ENCODE measurements around the gene KIF1C. TPM values are rescaled to one million over a fixed set of nuclear protein-coding genes. Genes with fewer than 3 reads are reported as not detected.

KIF1C gene
- total and polyA plus RNA-seq, 8 donors: 48.9 to 239 (median 68.5) TPM

DNA sequence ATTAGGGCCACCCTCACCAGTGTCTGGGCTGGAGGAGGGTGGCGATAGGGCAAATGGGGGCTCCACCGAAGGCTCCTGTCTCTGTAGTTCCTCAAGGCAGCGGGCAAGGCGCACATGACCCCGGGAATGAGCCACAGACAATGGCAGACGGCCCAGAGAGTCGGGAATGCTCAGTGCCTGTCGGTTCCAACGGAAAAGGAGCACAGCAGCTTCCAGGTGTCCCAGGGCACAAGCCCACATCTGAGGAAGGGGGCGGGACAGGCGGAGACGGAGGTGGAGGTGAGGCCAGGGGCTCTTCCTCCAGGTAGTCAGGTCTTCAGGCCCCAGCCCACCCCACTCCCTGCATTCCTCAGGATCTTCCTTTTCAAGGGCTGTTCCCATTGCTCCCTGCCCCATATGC, 25.0 kb upstream of the KIF1C start:
- H3K27ac ChIP-seq: peak overlapping the region in 1 of 2 donors; percentile 2
- peaks cover 0 to 91% of the 10 kb centered on the region in 2 donors for H3K36me3 ChIP-seq
- H3K27me3 ChIP-seq: no peaks in the 10 kb centered on the region
- no peak for ATAC-seq
- TF ChIP-seq, protein P1, sequence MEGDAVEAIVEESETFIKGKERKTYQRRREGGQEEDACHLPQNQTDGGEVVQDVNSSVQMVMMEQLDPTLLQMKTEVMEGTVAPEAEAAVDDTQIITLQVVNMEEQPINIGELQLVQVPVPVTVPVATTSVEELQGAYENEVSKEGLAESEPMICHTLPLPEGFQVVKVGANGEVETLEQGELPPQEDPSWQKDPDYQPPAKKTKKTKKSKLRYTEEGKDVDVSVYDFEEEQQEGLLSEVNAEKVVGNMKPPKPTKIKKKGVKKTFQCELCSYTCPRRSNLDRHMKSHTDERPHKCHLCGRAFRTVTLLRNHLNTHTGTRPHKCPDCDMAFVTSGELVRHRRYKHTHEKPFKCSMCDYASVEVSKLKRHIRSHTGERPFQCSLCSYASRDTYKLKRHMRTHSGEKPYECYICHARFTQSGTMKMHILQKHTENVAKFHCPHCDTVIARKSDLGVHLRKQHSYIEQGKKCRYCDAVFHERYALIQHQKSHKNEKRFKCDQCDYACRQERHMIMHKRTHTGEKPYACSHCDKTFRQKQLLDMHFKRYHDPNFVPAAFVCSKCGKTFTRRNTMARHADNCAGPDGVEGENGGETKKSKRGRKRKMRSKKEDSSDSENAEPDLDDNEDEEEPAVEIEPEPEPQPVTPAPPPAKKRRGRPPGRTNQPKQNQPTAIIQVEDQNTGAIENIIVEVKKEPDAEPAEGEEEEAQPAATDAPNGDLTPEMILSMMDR (IDR thresholded peaks at IDR 0.05): no peak
- H3K9me3 ChIP-seq: no peaks in the 10 kb centered on the region
- no peak for DNase-seq
- no peak overlapping the region for H3K4me3 ChIP-seq
- intact Hi-C loops (cut with DNase I): loop anchor here in 1 of 2 donors (10.0 kb wide), 1 partner anchor 68 kb away; the partner anchor contains the start of gene CHRNE
- H3K4me1 ChIP-seq: peaks cover 11 to 47% of the 10 kb centered on the region in 2 donors

DNA sequence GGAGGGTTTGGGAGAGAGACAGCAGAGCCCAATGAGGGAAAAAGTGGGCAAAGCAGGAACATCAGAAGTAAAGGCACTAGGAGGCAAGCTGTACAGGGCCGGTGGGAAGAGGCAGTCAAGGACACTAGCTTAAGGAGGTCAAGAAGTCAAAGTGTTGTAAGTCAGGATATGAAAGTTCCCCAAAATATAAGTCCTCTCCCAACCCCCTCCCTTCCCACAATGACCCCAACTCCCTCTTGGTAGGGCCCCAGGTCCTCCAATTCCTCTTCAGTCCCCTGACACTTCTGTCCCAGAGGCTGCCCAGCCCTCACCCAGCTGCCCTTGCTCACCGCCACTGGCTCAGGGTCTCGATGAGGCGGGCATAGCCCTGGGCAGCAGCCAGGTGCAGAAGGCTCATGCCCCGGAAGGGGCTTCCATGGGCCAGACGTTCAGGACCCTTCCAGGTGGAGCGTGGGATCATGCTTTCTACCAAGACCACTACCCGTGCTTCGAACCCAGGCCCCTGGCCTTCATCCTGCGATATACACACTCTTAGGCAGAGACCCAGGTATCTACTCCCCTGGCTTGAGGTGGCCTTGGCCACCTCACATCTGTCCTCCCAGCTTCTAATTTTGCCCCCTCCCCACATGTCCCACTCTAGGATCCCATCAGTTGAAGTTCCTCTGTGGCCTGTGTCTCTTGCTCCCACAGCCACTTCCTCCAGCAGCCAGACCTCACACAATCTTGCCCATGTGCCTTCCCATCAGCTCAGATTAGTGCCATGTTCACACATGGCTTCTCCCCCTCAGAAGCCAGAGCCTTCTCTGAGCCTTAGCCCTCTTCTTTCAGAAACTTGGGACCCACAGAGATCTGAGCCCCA, 24.3 kb upstream of the KIF1C start:
- Histone ChIP-seq H3K36me3 (peaks cover 0 to 98% of the 10 kb centered on the region in 2 donors), H3K4me3 (no peak overlapping the region)
- intact Hi-C loops (cut with DNase I): loop anchor here in 1 of 2 donors (10.0 kb wide), 1 partner anchor 69 kb away; the partner anchor contains the start of gene CHRNE

DNA sequence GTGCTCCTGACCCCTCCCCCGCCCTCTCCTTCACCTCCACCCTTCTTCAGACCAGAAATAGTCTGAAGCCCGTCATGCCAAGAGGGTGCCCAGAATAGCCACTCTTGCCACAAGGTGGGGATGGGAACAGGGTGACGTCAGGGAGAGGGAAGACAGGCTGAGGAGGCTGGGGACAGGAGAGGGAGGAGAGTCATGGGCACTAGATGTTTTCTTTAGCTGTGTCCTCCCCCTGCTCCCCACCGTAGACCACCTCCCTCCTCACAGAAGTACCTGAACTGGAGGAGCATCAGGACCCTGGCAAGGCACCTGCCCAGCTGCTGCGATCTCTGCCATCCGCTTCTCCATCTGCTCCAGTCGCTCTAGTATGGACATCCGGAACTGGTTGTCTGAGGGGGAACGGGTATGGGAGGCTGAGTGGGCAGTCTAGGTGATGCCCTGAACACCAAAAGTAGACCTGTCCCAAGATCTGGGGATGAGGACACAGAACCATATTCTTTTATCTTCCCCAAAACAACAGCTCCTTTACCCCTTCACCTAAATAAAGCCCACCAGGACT, 23.6 kb upstream of the KIF1C start:
- peaks cover 0 to 98% of the 10 kb centered on the region in 2 donors for H3K36me3 ChIP-seq
- no peaks in the 10 kb centered on the region for H3K27me3 ChIP-seq
- ATAC-seq: peak; percentile 42
- intact Hi-C loops (cut with DNase I): loop anchor here in 1 of 2 donors (10.0 kb wide), 1 partner anchor 69 kb away; the partner anchor contains the start of gene CHRNE
- H3K4me3 ChIP-seq: no peak overlapping the region
- peak overlapping the region in 1 of 2 donors; percentile 2 for H3K27ac ChIP-seq
- H3K4me1 ChIP-seq: peaks cover 2 to 45% of the 10 kb centered on the region in 2 donors
- peak in 1 of 4 donors; percentile 58 for DNase-seq
- TF ChIP-seq, protein P1 (IDR thresholded peaks at IDR 0.05): no peak
- no peaks in the 10 kb centered on the region for H3K9me3 ChIP-seq

More for the DNA sequence above, 24.3 kb upstream of the KIF1C start:
- no peak for DNase-seq
- H3K9me3 ChIP-seq: no peaks in the 10 kb centered on the region
- H3K4me1 ChIP-seq: peaks cover 9 to 45% of the 10 kb centered on the region in 2 donors
- TF ChIP-seq, protein P1 (IDR thresholded peaks at IDR 0.05): no peak
- ATAC-seq: peak; percentile 6
- peak overlapping the region in 1 of 2 donors; percentile 2 for H3K27ac ChIP-seq
- H3K27me3 ChIP-seq: no peaks in the 10 kb centered on the region

DNA sequence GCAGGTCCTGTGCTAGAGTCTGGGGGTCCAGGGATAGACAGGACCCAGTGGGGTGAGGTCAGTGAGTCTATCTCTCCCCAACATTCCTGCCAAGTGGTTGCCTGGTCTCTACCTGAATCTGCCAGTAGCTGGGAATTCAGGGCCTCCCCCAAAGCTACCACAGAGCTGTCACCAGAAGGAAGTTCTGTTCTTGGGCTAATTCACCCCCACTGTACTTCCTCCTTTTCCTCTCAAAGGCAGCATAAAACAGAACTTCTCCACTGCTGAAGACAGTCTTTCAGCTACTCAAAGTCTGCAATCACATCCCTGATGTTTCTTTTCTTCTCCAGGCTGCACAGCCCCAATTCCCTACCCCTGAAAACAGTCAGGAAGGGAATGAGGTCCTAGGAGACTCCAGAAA, 19.0 kb upstream of the KIF1C start:
- peaks cover 0 to 98% of the 10 kb centered on the region in 2 donors for H3K36me3 ChIP-seq
- no peak overlapping the region for H3K4me3 ChIP-seq
- no peaks in the 10 kb centered on the region for H3K9me3 ChIP-seq
- H3K27ac ChIP-seq: peak overlapping the region in 1 of 2 donors; percentile 86
- intact Hi-C loops (cut with DNase I): loop anchor here in 1 of 2 donors (10.0 kb wide), 1 partner anchor 74 kb away; the partner anchor contains the start of gene CHRNE
- H3K4me1 ChIP-seq: peaks cover 0 to 58% of the 10 kb centered on the region in 2 donors
- ATAC-seq: peak; percentile 16
- no peak for DNase-seq
- H3K27me3 ChIP-seq: no peaks in the 10 kb centered on the region
- TF ChIP-seq, protein P1 (IDR thresholded peaks at IDR 0.05): no peak
